GM18505 (cell line): ENCODE results near the gene SCN1A.
"Not testable (repeated sequence)": the region's sequence is repeated elsewhere in the genome, so short reads cannot be mapped to it uniquely, and the experiment has no call there.

Experiments used
- ATAC-seq: cut with Tn5 transposase; IDR thresholded peaks from one replicate; pipeline ENCODE4 v1.9.1; 2021; ENCODE audit not compliant: unreplicated experiment
- POLR2A ChIP-seq: IDR thresholded peaks from 4 replicates; pipeline ENCODE4 v1.6.1; 2011; ENCODE audit warnings: borderline replicate concordance; ENCODE audit not compliant: insufficient read depth, insufficient read length; ENCODE audit errors: extremely low read depth

The SCN1A gene

GRCh38 chr2:166117491-166117890, 10.3 kb downstream of the SCN1A start:
- no peak for ATAC-seq
- no peak for TF ChIP-seq POLR2A

GRCh38 chr2:166115589-166115988, 12.2 kb downstream of the SCN1A start:
- ATAC-seq = no peak
- TF ChIP-seq POLR2A = no peak

GRCh38 chr2:166112193-166112605, 15.6 kb downstream of the SCN1A start:
- no peak for ATAC-seq
- no peak for TF ChIP-seq POLR2A

GRCh38 chr2:166106431-166107015, 21.3 kb downstream of the SCN1A start:
- no peak for TF ChIP-seq POLR2A
- ATAC-seq = no peak

- no peak for ATAC-seq
- no peak for TF ChIP-seq POLR2A
These were observed 23.0 kb downstream of the SCN1A start for GRCh38 chr2:166104773-166105172.

GRCh38 chr2:166104084-166104483, 23.7 kb downstream of the SCN1A start:
- no peak for TF ChIP-seq POLR2A
- no peak for ATAC-seq

GRCh38 chr2:166103277-166103676, 24.5 kb downstream of the SCN1A start:
- ATAC-seq = not testable (repeated sequence)

- TF ChIP-seq POLR2A = no peak
- ATAC-seq = no peak
These were observed 33.5 kb downstream of the SCN1A start for GRCh38 chr2:166094325-166094724.

GRCh38 chr2:166092889-166093288, 34.9 kb downstream of the SCN1A start:
- no peak for TF ChIP-seq POLR2A
- no peak for ATAC-seq

GRCh38 chr2:166091439-166091838, 36.4 kb downstream of the SCN1A start:
- ATAC-seq = no peak
- TF ChIP-seq POLR2A = no peak

- ATAC-seq = no peak
- no peak for TF ChIP-seq POLR2A
These were observed 36.9 kb downstream of the SCN1A start for GRCh38 chr2:166090908-166091307.

- ATAC-seq = no peak
- TF ChIP-seq POLR2A = no peak
These were observed 37.5 kb downstream of the SCN1A start for GRCh38 chr2:166090346-166090745.

- no peak for ATAC-seq
- TF ChIP-seq POLR2A = no peak
These were observed 39.2 kb downstream of the SCN1A start for GRCh38 chr2:166088634-166089033.

- ATAC-seq = no peak
These were observed 43.5 kb downstream of the SCN1A start for GRCh38 chr2:166084301-166084700.

GRCh38 chr2:166082736-166083135, 45.1 kb downstream of the SCN1A start:
- no peak for TF ChIP-seq POLR2A
- ATAC-seq = no peak

More at GRCh38 chr2:166084301-166084700, 43.5 kb downstream of the SCN1A start:
- TF ChIP-seq POLR2A = no peak
